GM12801 (cell line): Measurements from ENCODE around the gene SEC31A.

Source experiments
- CTCF ChIP-seq: IDR thresholded peaks from one replicate; pipeline ENCODE4 v1.5.1; 2011; ENCODE audit warnings: control low read depth; ENCODE audit not compliant: insufficient read length; ENCODE audit errors: extremely low read depth

Gene SEC31A

GRCh38 chr4:82799006-82799881, 91.7 kb downstream of the SEC31A start:
- no peak for TF ChIP-seq CTCF

GRCh38 chr4:82798168-82799005, 92.6 kb downstream of the SEC31A start, which contains the start of gene SCD5:
Gene SCD5, minus strand, starts transcription at chr4:82798796. Its CDS starts 259 bp downstream, at chr4:82798537.
- TF ChIP-seq CTCF, result no peak

GRCh38 chr4:82797405-82798111, 93.4 kb downstream of the SEC31A start:
- TF ChIP-seq CTCF, result no peak

- no peak for TF ChIP-seq CTCF
Observed at GRCh38 chr4:82797040-82797404, 93.9 kb downstream of the SEC31A start.

- TF ChIP-seq CTCF, result no peak
Observed at GRCh38 chr4:82792912-82793649, 97.9 kb downstream of the SEC31A start.

- no peak for TF ChIP-seq CTCF
Observed at GRCh38 chr4:82791179-82791578, 99.8 kb downstream of the SEC31A start.
